HCEC 1CT (cell line): ENCODE data around the gene WT1.
A peak's percentile ranks its signal among the peaks of the same experiment; 100 is the strongest.

ENCODE experiments used
- DNase-seq: peaks from one replicate; pipeline ENCODE4 v3.0.0-alpha.2; 2017

Gene WT1

GRCh38 chr11:32420937-32421901 lies 14.1 kb downstream of the WT1 start:
- DNase-seq = peak; percentile 52

GRCh38 chr11:32420139-32420538 lies 15.2 kb downstream of the WT1 start:
- DNase-seq = no peak

GRCh38 chr11:32418836-32419235 lies 16.5 kb downstream of the WT1 start:
- peak; percentile 61 for DNase-seq

GRCh38 chr11:32417806-32418205 lies 17.5 kb downstream of the WT1 start:
- DNase-seq = no peak

GRCh38 chr11:32416301-32416700 lies 19.0 kb downstream of the WT1 start:
- no peak for DNase-seq

GRCh38 chr11:32414925-32415324 lies 20.4 kb downstream of the WT1 start:
- DNase-seq = no peak

GRCh38 chr11:32411942-32412615 lies 23.3 kb downstream of the WT1 start:
- no peak for DNase-seq

GRCh38 chr11:32405592-32405991 lies 29.7 kb downstream of the WT1 start:
- no peak for DNase-seq

- DNase-seq = no peak
Measured at GRCh38 chr11:32402836-32403235, 32.5 kb downstream of the WT1 start.

- peak; percentile 9 for DNase-seq
Measured at GRCh38 chr11:32400670-32401369, 34.5 kb downstream of the WT1 start.

- peak; percentile 51 for DNase-seq
Measured at GRCh38 chr11:32400196-32400595, 35.1 kb downstream of the WT1 start.

- DNase-seq = peak; percentile 76
Measured at GRCh38 chr11:32396991-32397390, 38.3 kb downstream of the WT1 start.

- DNase-seq = no peak
Measured at GRCh38 chr11:32396331-32396730, 39.0 kb downstream of the WT1 start.

- DNase-seq = no peak
Measured at GRCh38 chr11:32395127-32395526, 40.2 kb downstream of the WT1 start.

- DNase-seq = no peak
Measured at GRCh38 chr11:32392840-32393239, 42.5 kb downstream of the WT1 start.

GRCh38 chr11:32391956-32392553 lies 43.3 kb downstream of the WT1 start:
- peak; percentile 94 for DNase-seq

GRCh38 chr11:32391479-32391878 lies 43.9 kb downstream of the WT1 start:
- DNase-seq = no peak

- DNase-seq = no peak
Measured at GRCh38 chr11:32390712-32391111, 44.6 kb downstream of the WT1 start.

GRCh38 chr11:32388871-32389770 lies 46.2 kb downstream of the WT1 start:
- DNase-seq = no peak

- no peak for DNase-seq
Measured at GRCh38 chr11:32388365-32388764, 47.0 kb downstream of the WT1 start.

GRCh38 chr11:32387411-32387810 lies 47.9 kb downstream of the WT1 start:
- DNase-seq = no peak
